Measurements from ENCODE around the gene DMRTC2.
"Not testable (repeated sequence)": the region's sequence is repeated elsewhere in the genome, so short reads cannot be mapped to it uniquely, and the experiment has no call there.

DMRTC2 gene

GRCh38 chr19:41870401-41870873 lies 25.6 kb downstream of the DMRTC2 start:
- H3K27ac ChIP-seq = no peak overlapping the region
- TF ChIP-seq ZFX (IDR thresholded peaks at IDR 0.05; ENCODE audit: borderline replicate concordance) = no peak
- TF ChIP-seq CTCF (IDR thresholded peaks at IDR 0.05) = no peak

- peak overlapping the region; percentile 49 for H3K27ac ChIP-seq
- TF ChIP-seq ZFX (IDR thresholded peaks at IDR 0.05; ENCODE audit: borderline replicate concordance) (no peak), CTCF (IDR thresholded peaks at IDR 0.05) (no peak)
Observed at GRCh38 chr19:41871573-41872383, 26.9 kb downstream of the DMRTC2 start.

GRCh38 chr19:41872384-41872774 lies 27.5 kb downstream of the DMRTC2 start:
- no peak for TF ChIP-seq ZFX (IDR thresholded peaks at IDR 0.05; ENCODE audit: borderline replicate concordance)
- no peak for TF ChIP-seq CTCF (IDR thresholded peaks at IDR 0.05)

GRCh38 chr19:41872775-41873647 lies 28.2 kb downstream of the DMRTC2 start:
- TF ChIP-seq CTCF (IDR thresholded peaks at IDR 0.05) (peak; percentile 88), ZFX (IDR thresholded peaks at IDR 0.05; ENCODE audit: borderline replicate concordance) (no peak)
- peak overlapping the region; percentile 49 for H3K27ac ChIP-seq

More at GRCh38 chr19:41872384-41872774, 27.5 kb downstream of the DMRTC2 start:
- peak overlapping the region; percentile 49 for H3K27ac ChIP-seq

- H3K27ac ChIP-seq = not testable (repeated sequence)
Observed at GRCh38 chr19:41875973-41876372, 31.1 kb downstream of the DMRTC2 start.

GRCh38 chr19:41876847-41877832 lies 32.3 kb downstream of the DMRTC2 start, which contains the start of gene CD79A:
CD79A (plus strand) TSS chr19:41877279; CDS start chr19:41877305, 26 bp downstream.
- H3K27ac ChIP-seq = no peak within 1 kb of the TSS
- TF ChIP-seq ZFX (IDR thresholded peaks at IDR 0.05; ENCODE audit: borderline replicate concordance) = no peak
- no peak for TF ChIP-seq CTCF (IDR thresholded peaks at IDR 0.05)

All from 22Rv1 (cell line).